Measurements from ENCODE around the gene IGSF3.
"Not testable (repeated sequence)": the region's sequence is repeated elsewhere in the genome, so short reads cannot be mapped to it uniquely, and the experiment has no call there.

IGSF3 gene

DNA sequence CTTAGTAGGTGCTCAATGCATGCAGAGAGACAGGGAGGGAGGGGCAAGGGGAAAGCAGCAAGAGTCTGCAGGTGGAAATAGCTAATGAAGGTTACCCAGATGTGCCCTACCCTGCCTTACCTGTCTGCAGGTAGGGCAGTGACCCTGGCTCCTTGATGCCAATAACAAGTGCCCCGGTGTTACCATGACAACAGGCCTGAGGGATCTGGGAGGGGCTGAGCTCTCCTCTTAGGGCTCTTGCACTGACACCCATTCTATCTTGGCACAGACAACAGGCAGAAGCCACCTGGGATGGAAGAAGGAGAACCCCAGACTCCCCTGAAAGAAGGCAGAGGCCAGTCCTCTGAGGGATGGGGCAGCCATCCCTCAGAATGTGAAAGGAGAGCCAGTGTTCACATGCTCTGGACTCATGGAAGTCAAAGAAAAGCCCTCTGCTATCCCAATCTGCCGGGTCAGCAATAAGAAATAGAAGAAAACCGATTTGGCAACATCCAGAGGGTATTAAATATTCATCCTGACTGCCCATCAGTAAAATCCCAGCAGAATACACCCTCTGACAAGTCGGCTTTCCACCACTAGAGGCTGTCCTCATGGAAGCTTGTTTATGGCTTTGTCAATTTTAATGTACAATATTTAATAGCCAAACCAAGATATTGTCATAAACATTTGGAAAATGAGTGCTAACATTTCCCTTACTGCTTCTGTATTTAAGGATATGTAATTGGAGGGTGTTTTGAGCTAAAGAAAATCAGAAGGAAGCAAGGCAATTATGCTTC lies 72.3 kb downstream of the IGSF3 start:
- DNase-seq, result not testable (repeated sequence)

DNA sequence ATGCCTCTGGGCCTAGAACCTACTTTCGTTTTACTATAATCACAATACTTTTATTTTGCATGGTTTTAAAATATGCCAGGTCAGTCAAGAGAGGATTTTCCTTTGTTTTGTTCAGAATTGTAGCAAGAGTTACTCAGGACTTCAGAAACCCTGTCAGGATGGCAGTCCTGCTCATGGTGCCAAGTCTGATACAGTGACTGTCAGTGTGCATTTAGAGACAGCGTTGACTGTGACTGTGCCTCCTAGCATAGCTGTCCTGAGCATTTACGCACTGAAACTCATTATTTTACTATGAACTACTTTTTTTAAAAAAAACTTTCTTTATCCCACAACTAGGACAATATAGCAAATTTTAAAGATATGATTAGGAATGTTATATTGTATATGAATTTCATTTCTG lies 73.6 kb downstream of the IGSF3 start:
- DNase-seq, result not testable (repeated sequence)

DNA sequence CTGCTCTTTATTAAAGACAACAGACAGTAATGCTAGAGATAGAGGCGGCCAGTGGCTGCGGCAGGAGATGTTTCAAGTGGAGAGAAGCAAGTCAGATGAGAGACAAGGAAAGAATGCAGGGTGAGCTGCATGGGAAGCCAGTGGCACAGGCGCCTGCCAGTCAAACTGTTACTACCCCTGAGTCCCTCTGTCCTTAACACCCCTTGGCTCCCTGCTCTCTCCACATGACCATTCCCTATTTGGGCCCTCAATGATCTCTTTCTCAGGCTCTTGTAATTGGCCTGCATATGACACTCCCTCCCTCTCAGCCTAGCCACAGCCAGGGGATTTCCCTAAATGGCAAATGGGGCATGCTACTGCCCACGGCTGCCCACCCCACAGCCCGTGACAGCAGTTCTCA lies 74.1 kb downstream of the IGSF3 start:
- not testable (repeated sequence) for DNase-seq

DNA sequence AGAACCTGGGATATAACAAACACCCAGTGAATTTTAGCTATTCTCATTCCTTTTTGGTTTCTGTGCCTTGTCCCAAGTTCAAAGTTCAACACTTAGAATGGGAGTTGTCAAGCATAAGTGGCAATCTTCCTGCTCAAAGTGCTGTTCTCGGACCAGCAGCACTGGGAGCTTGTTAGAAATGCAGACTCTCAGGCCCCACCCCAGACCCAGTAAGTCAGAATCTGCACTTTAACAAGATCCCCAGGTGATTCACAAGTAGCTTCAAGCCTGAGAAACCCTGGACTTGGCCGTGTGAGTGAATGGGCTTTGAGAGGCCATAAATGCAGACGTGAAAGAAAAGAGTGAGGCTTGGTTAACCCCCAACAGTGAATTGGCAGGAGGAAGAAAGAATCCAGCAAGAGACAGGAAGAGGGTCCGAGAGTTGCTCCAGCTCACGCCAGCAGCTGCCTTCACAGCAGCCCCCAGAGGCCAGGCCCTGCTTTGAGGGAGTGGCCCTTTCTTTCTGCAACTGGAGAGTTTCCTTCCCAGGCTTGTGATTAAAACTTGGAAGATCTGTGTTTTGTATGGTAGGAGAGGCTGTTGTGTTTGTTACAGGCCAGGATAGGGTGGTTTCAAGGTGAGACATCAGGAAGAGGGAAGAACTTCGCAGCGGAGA lies 75.5 kb downstream of the IGSF3 start:
- DNase-seq, result not testable (repeated sequence)

DNA sequence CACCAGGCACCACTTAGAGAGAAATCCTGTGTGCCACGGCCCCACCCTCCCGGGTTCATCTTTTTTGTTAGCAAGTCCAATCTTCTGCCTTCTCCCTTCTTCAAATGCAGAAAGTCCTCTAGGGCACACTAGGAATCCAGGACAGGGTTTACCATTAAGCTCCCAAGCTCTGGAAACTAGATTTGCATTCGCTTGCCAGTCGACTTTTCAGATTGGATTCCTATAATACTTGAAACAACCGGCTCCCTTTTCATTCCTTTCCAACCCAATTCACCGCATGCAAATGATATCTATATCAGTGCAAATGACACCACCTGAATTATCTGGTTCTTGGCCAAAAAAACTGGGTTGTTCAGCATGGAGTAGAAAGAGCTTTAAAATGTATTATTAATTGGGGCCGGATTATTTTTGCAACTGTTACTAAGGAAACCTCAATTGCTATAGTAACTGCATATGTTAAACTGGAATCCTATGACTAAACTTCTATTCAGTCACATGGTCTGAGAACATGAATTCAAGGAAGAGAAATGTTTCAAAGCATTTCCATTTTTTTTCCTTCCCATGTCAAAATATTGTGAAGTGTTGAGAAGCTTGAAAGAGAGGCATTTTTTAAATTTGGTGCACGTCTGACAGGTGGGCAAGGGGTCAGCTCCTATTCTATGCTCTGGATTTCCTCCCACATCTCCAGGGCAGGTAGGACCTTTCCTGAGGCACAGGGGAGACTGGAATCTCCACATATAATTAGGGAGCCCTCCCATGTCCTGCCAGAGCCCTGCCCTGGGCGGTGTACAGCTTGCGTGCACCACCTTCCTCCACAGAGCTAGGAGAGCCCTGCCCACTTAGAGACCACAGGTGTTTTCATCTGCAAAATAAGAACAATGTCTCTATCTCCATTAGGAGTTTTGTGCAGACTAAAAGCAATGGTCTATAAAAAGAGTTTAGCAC lies 76.3 kb downstream of the IGSF3 start:
- DNase-seq, result not testable (repeated sequence)

DNA sequence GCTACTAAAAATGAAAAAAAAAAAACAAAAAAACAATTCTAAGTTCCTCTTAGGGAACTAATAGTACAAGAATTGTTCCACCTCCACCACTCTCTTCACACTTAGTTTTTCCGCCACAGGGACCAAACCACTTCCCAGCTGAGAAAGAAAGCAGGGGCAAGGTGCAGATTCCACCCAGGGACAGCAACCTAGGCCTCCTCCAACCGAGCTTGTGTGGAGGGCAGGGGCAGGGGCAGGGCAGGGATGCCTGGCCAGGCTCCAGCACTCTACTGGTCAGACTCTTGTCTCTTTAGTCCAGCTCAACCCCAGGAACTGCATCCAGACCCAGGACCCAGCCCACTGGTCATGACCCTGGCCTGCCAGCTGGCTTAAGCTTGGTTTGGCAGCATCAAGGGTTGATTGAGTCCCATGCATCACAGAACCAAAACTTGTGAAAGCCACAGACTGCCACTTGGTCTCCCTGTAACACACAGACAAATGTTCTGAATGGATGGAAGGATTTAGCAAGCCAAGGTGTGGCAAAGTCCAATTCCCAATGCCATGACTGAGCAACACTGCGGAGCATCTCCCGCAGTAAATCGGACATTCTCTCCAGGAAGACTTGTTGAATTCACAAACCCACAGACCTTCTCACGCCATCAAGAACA lies 77.1 kb downstream of the IGSF3 start:
- not testable (repeated sequence) for DNase-seq

DNA sequence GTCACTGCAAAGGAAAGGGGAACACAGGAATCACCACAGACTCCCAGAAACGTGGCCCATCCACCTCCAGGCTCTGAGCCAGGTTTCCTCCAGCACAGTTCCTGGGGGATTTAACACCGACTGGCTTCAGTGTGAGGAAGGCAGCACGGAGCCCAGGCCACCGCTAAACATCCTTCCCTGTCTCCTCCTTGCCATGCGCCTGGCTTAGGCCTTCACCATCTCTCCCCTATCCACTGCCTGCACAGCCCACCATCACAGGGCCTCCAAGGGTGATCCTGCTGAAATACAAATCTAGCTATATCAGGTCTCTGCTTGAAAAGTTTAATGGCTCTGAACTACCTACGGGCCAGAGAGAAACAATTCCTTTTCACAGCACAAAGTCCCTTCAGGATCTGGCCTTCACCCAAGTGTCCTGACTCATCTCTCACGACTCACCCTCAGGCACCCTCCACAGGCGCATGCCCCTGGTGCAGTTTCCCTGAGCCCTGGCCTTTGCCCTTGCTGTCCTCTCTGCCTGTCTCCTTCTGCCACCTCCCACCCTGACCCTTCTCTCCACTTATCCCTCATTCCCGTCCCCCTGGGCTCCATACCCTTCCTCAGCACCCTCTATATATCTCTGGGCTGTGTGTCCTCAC lies 78.3 kb downstream of the IGSF3 start:
- DNase-seq, result not testable (repeated sequence)

DNA sequence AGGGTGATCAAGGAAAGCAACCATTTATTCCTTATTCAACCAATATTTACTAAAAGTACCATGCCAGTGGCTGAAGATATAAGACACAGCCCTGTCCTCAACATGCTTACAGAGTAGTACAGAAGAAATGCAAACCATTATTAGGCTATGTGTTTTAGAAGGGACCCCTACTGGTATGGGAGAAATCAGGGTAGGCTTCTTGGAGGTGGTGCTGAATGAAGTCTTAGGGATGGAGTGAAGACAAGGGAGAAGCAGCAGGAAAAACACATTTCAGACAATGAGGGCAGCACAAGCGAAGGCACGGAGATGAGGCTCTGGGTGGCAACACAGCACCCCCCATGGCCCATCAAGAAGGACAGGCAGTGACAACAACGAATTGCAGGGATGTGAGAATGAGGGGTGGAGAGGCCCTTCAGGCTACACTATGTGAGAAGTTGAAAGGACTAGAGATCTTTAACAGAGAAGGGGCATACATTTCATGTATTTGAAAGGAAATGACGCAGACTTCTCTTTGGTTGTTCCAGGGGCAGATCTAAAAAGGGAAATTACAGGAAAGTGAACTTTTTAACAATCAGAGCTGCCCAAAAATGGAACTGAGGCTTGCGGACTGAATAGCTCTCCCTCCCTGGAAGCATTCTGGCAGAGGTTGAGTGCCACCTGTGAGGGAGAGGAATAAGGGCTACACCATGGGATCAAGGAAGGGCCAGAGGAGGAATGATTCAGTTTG lies 79.9 kb downstream of the IGSF3 start:
- no peak for DNase-seq

DNA sequence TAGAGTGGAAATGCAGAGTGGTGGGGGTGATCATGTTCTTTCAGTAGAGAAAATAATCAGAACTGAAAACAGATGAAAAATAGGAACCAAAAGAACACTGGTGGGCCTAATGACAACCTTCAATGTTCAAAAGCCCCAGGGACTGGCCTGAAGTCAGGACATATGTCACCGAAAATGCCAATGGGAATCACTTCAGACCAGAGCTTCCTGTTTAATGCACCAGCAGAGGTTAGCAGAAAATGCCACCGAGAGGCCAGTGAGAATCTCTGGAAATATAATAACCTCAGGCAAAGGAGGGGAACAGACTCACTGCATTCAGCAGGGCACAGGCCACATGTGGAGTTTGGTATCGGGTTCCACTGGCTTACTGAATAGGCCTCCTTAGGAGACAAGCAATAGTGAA lies 80.8 kb downstream of the IGSF3 start:
- no peak for DNase-seq

DNA sequence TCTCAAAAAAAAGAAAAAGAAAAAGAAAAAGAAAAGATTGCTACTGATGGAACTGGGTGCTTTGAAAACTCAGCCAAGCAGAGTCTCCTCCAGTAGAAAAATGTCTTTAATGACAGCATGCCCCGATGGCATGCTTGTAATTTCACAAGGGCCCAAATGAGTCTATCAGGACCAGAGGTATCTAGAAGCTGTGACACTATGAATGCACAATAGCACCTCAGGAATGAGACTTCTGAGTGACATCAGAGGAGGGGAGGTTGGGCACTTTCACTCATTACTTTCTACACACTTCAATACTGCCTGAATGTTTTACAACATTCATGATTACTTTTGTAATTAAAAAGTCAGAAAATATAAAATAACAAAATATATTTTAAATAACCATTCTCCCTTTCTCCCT lies 81.6 kb downstream of the IGSF3 start:
- no peak for DNase-seq

DNA sequence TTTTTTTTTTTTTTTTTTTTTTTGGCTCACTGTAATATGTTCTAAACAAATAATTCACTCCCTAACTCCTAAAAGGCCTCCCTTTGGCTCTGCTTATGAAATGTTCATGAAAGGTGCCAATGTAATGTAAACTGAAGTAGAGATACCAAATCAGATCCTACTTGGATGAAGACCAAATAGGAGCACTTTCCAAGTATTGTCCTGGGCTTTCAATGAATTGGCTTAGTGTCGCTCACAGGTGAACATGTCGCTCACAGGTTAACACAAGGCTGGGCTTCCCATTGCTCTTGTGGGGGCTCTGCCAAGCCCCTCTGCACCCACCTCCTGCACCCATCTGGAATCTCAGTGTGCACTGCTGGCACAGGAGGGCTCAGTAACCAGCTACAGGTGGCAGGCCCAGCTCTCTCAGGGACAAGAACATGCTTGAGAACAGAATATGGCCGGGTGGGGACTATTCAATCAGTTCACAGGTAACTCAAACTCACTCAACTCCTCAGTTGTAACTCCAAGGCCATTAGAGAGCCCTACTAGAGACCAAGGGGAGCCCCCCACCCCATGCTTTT lies 86.1 kb downstream of the IGSF3 start:
- DNase-seq, result no peak

DNA sequence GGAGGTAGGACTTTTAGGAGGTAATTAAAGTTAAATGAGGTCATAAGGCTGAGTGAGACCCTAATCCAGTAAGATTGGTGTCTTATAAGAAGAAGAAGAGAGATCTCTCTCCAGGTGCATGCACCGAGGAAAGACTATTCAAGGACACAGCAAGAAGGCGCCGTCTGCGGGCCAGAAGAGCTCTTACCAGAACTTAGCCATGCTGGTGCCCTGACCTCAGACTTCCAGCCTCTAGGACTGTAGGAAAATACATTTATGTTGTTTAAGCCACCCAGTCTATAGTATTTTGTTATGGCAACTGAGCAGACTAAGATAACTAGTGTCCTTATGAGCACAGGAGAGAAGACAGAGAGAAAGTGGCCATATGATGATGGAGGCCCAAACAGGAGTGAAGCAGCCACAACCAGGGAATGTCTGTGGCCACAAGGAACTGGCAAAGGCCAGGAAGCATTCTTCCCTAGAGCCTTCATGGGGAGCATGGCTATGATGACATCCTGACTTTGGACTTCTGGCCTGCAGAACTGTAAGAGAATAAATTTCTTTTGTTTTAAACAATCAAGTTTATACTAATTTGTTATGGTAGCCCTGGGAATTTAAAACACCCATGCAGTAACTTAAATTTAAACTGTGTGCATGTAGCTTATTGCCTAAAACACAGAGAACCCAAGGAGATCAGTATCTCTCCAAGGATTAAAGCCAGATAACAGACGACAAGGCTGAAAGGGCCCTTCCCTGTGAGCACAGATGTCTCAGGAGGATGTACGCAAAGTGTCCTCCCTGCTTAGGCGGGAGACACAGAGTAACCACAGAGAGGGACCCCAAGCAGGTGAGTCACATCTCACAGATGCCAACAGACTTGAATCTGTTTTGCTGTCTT lies 86.8 kb downstream of the IGSF3 start:
- no peak for DNase-seq

DNA sequence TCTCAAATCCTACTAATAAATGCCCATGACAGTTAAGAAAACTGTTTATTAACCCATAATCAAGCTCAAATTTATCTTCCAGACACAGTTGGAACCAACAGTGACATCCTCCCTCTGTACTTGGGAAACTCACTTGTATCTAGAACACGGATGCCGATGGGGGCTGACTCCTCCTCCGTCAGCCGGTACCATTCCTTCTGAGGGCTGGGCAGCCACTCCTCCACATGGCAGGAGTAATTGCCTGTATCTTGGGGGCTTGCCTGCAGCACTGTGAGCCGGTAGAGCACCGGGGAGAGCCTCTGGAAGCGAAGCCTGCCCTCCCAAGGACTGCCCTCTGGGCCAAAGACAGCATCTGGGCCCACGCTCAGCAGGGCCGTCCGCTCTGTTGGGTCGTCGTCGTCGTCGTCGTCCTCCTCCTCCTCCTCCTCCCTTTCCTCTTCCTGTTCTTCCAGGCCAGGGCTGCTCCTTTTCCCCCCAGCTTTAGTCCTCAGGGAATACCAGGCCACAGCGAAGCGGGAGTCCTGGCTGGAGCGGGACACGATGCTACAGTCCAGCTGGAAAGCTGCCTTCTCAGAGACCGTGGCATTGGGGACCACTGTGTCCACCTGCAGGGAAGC lies 88.2 kb downstream of the IGSF3 start:
- DNase-seq, result no peak

DNA sequence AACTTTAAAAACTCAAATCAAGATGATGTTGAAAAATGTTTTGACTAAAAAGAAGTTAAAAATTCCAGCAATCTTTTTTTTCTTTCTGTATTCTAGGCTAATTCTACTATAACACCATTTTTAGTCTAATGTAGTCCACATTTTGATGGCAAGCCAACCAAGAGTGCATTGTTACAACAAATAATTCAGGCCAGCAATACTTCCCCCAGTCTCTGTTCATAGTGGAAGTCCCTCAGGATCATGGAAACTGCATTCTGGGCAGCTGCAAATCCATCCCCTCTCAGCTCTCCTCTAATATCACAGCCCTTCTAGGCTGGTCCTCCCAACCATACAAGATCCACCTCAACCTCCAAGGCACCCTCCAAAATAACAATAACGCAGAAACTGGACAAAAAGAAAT lies 89.0 kb downstream of the IGSF3 start:
- no peak for DNase-seq

DNA sequence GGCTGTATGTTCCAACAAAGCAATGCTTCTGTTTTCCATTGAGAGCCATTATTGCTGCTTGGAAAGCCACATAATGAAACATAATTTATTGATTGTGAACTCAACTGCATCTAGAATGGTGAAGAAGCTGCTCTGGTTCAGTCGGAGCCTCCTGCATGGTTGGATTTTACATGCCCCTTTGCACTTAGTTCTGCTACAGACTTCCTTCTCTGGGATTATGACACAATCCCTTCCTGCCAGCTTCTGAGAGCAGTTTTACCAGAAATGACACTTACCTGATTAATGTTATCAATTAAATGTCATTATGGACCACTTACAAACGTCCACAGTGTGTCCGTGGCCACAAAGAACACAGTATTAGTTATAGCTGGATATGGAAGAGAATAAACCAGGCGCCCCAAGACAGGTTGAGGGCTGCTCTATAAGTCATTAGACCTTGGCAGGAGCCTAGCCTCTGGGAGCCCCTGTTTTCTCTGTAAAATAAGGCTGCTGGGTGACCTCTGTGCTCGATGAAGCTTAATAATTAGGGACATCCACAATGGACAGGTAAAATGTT lies 89.7 kb downstream of the IGSF3 start:
- DNase-seq, result no peak

DNA sequence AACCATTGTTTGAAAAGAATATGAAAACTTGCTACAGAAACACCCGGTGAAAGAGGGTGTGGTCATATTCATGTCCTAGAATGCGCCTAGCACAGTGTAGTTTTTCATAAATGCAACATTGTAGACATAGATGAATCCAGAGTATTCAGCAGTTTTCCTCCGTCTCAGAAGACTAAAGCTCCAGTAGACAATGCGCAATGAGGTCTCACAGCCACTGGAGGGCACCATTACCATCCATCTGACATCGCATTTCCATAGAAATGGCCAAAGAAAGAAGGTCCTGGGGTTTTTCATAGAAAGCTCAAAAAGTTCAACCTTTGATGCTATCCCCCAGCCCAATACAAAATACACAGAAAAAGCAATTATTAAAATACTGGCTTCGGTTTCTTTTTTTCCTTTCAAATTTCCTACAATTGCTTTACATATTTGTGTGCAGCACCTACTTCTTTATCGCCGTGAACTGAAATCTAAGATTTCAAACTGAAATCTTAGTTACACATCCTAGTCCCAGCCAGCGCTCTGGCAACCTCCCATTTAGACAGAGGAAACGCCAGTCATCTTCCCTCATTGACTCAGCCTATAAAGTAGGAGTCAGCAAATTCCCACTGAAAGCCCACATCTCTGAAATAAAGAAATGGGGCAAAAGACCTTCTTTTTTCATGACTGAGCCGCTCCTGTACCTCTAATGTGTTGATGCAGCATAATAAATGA lies 92.8 kb downstream of the IGSF3 start:
- DNase-seq, result peak; percentile 19 to 21

DNA sequence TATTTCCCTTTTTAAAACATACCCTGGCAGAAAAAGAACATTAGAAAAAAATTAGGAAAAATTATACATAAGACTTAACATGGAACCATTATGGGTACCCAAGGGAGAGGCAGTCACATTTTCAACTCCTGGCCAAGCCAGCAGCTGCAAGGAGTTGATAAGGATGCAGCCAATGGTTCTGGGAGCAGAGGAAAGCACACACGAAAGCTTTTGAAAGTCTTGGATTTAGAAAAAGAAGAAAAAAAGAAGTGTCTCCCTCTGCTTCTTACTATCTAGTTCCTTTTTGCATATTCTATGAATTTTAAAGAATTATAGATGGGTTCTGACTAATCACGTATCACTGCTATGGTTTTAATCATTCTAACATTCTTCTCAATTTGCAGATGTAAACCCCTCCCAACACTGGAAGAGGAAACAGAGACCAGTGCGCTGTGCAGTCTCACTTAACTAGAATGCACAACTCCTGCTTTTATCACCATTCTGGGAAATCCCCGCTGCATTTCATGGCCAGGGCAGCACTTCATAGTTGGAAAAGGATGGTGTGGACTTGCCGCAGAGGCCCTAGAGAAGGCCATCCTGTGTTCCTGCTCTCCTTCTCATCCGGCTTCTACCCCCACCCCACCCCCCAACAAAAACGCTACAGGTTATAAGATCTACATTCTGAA lies 94.0 kb downstream of the IGSF3 start:
- no peak for DNase-seq

DNA sequence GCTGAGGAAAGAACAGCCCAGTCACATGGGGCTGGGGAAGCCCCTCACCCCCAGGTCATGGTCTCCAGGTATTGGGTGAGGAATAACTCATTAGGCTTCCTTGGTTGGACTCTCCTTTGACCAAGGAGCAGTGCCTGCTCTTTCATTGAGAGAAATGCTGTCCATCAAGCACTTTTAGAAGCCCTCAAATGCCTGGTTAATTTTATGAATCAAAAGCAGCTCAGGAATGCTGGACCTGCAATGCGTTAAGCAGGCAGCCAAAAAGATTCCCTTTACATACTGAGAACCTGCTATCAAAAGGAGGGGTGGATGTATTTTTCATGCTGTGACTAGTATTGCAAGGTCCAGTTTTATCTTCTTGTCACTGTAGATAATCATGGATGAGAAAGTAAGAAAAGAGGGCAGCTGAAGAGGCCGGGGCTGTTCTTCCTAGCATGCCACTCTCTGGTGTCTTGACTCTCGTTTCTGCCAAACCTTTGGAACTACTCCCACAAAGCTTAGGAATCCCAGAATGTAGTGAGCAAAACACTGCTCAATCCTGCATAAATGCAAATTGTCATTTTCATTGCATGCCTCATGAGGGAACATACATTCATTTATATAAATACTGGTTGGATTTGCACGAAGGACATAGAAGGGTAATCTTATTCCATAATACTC lies 94.6 kb downstream of the IGSF3 start:
- no peak for DNase-seq

All from NCI-H187 (cell line).